Measurements from ENCODE around the gene ANO8. TPM values are rescaled to one million over a fixed set of nuclear protein-coding genes. Genes with fewer than 3 reads are reported as not detected.
"Not testable (repeated sequence)": the region's sequence is repeated elsewhere in the genome, so short reads cannot be mapped to it uniquely, and the experiment has no call there.

ANO8 gene
- polyA plus RNA-seq, 3 donors from 2014 or later: 0.06 to 0.40 (median 0.12) TPM

- Mint-ChIP-seq H3K4me1 (peaks cover 55% of the 10 kb centered on the region in 2 donors), H3K36me3 (no peaks in the 10 kb centered on the region), H3K27me3 (ENCODE audit: low read depth in 3 of 3) (peaks cover 6 to 11% (median 9%) of the 10 kb centered on the region in 3 donors), H3K4me3 (peak overlapping the region; percentile 88 to 92 (median 88)), H3K27ac (peak overlapping the region; percentile 82 to 93 (median 90)), H3K9me3 (no peaks in the 10 kb centered on the region)
- no peak for DNase-seq
Measured at GRCh38 chr19:17305216-17305516, 29.5 kb downstream of the ANO8 start.

GRCh38 chr19:17304386-17305215 is 30.1 kb downstream of the ANO8 start:
- Mint-ChIP-seq H3K4me1 (peaks cover 50 to 52% of the 10 kb centered on the region in 2 donors), H3K27ac (peak overlapping the region; percentile 82 to 93 (median 90)), H3K27me3 (ENCODE audit: low read depth in 3 of 3) (peaks cover 6 to 11% (median 9%) of the 10 kb centered on the region in 3 donors), H3K36me3 (no peaks in the 10 kb centered on the region), H3K4me3 (peak overlapping the region; percentile 88 to 92 (median 88)), H3K9me3 (no peaks in the 10 kb centered on the region)
- DNase-seq: no peak

DNA sequence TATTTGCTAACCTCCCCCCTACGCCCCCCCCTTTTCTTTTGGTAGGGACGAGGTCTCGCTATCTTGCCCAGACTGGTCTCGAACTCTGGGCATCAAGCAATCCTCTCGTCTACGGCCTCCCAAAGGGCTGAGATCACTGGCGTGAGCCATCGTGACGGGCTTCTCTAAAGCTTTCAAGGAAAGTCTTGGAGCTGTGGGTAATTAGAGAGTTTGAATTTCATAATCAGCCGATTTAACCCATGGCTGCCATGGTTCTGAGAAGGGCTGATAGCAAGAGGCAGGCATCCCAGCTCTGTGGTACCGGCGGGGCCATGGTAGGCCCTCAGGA is 30.8 kb downstream of the ANO8 start:
- H3K4me1 Mint-ChIP-seq: peaks cover 43 to 45% of the 10 kb centered on the region in 2 donors

GRCh38 chr19:17303167-17303939 is 31.3 kb downstream of the ANO8 start, which contains the start of gene ABHD8:
Gene ABHD8 (minus strand): TSS chr19:17303425. CDS start chr19:17301616, 1,809 bp downstream.
- H3K4me1 Mint-ChIP-seq: peaks cover 42 to 45% of the 10 kb centered on the region in 2 donors
- no peaks in the 10 kb centered on the region for H3K9me3 Mint-ChIP-seq
- H3K36me3 Mint-ChIP-seq: peaks cover 0 to under 1% (median 0%) of the 10 kb centered on the region in 3 donors
- peak within 1 kb of the TSS; percentile 75 to 83 (median 78) for H3K4me3 Mint-ChIP-seq
- peaks cover 0 to 6% (median 5%) of the 10 kb centered on the region in 3 donors for H3K27me3 Mint-ChIP-seq (ENCODE audit: low read depth in 3 of 3)
- peak within 1 kb of the TSS; percentile 41 to 81 (median 72) for H3K27ac Mint-ChIP-seq
- peak; percentile 93 to 94 (median 93) for DNase-seq

More for the DNA sequence above, 30.8 kb downstream of the ANO8 start:
- Mint-ChIP-seq H3K4me3 (peak overlapping the region; percentile 75 to 83 (median 78)), H3K27ac (peak overlapping the region in 3 of 6 donors; percentile 14 to 70 (median 41)), H3K27me3 (ENCODE audit: low read depth in 3 of 3) (peaks cover under 1 to 6% (median 6%) of the 10 kb centered on the region in 3 donors), H3K9me3 (no peaks in the 10 kb centered on the region), H3K36me3 (no peaks in the 10 kb centered on the region)
- DNase-seq: no peak

DNA sequence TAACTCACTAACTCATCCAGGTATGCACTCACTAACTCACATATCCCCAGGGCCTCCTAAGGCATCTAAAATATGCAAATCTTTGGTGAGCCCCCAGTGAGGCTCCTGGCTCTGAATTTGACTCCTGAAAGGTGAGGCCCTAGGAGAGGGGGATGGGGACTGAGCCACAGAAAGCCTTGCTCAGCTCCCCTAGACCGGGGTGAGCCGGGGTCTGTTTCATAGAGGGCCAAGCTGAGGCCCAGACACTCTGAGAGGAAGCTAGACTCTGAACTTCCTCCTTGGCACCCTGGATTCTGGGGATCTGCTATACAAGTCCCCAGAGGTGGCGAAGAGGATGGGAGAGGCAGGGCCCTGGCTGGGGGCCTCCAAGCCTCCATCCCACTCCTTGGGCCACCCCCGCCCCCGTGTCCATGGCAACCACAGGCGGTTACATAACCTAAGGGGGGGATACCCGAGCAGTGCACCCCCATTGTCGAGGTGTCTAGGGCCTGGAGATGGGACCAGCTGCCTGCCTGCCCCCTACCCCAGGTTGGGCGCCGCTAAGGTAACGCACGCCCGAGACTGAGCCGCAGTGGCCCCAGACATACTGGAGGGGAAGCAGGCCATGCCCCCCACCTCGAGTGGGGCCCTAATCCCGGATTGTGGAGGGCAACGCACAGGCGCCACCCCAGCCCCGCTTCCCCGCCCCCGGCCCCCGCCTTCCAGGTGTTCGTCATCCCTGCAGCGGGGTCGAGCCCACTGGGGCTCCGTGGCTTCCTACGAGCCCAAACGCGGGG is 32.1 kb downstream of the ANO8 start:
- Mint-ChIP-seq H3K9me3 (no peaks in the 10 kb centered on the region), H3K4me1 (peaks cover 36 to 40% of the 10 kb centered on the region in 2 donors), H3K27ac (peak overlapping the region in 2 of 6 donors; percentile 17 to 52), H3K36me3 (peaks cover 0 to 4% (median 0%) of the 10 kb centered on the region in 3 donors), H3K27me3 (ENCODE audit: low read depth in 3 of 3) (peaks cover 0 to 6% (median 3%) of the 10 kb centered on the region in 3 donors), H3K4me3 (peak overlapping the region; percentile 54 to 83 (median 78))
- DNase-seq: no peak

DNA sequence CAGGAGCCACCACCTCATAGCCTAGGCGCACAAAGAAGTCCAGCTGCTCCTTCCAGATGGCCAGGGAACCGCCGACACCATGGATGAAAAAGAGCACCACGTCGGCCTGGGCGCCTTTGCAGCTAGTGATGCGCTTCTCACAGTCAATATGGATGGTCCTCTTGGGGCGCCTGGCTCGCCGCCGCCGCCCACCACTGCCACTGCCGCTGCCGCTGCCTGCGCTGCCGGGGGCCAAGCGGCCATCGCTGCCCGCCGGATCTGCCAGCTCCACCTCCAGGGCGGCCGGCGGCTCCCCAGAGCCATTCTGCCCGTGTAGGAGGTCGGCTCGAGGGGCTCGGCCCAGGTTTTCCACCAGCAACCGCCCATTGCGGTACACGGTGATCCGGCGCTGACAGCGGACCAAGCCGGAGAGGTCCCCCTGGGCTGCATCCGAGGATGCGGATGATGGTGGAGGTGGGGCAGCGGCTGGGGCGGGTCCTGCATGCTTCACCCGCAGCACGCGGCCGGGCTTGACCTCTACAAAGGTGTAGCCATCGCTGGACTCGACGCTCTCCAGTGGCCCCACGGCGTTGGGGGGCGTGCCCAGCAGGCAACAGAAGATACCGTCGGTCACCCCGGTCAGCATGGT is 33.5 kb downstream of the ANO8 start:
- Mint-ChIP-seq H3K4me1 (peaks cover 27 to 33% of the 10 kb centered on the region in 2 donors), H3K27me3 (ENCODE audit: low read depth in 3 of 3) (peaks cover 0 to 6% (median 3%) of the 10 kb centered on the region in 3 donors), H3K27ac (no peak overlapping the region), H3K4me3 (no peak overlapping the region), H3K36me3 (peaks cover 0 to 4% (median 0%) of the 10 kb centered on the region in 3 donors), H3K9me3 (no peaks in the 10 kb centered on the region)
- DNase-seq: no peak

GRCh38 chr19:17296976-17297375 is 37.7 kb downstream of the ANO8 start:
- DNase-seq: no peak
- H3K9me3 Mint-ChIP-seq: no peaks in the 10 kb centered on the region
- H3K27ac Mint-ChIP-seq: no peak overlapping the region
- no peaks in the 10 kb centered on the region for H3K27me3 Mint-ChIP-seq (ENCODE audit: low read depth in 3 of 3)
- no peak overlapping the region for H3K4me3 Mint-ChIP-seq
- peaks cover 0 to 4% (median 0%) of the 10 kb centered on the region in 3 donors for H3K36me3 Mint-ChIP-seq
- H3K4me1 Mint-ChIP-seq: peaks cover 4 to 5% of the 10 kb centered on the region in 2 donors

DNA sequence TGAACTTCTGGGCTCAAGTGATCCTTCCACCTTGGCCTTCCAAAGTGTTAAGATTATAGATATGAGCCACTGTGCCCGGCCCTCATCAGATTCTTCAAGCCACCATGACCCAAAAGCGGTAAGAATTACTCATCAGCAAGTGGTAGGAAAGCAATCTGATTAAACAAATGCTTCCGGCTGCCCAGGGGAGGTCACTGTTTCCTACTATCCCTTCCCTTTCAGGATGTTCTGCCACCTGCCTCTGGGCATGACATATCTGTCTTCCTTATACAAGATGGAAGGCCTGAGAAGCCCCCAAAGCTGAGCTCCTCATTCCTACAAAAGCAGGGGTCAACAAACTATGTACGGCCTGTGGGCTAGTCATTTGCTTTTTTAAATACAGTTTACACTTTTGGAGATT is 38.4 kb downstream of the ANO8 start:
- Mint-ChIP-seq H3K27ac (no peak overlapping the region), H3K27me3 (ENCODE audit: low read depth in 3 of 3) (no peaks in the 10 kb centered on the region), H3K9me3 (no peaks in the 10 kb centered on the region), H3K4me1 (peaks cover 5 to 6% of the 10 kb centered on the region in 2 donors), H3K36me3 (peaks cover 0 to 4% (median 0%) of the 10 kb centered on the region in 3 donors), H3K4me3 (no peak overlapping the region)
- no peak for DNase-seq

GRCh38 chr19:17295551-17295950 is 39.1 kb downstream of the ANO8 start:
- not testable (repeated sequence) for H3K4me1 Mint-ChIP-seq; H3K4me3 Mint-ChIP-seq; DNase-seq; H3K27ac Mint-ChIP-seq; H3K9me3 Mint-ChIP-seq; H3K36me3 Mint-ChIP-seq; H3K27me3 Mint-ChIP-seq (ENCODE audit: low read depth in 3 of 3)

- DNase-seq: peak; percentile 24 to 31 (median 29)
- Mint-ChIP-seq H3K27ac (no peak overlapping the region), H3K27me3 (ENCODE audit: low read depth in 3 of 3) (peaks cover 0 to 2% (median 1%) of the 10 kb centered on the region in 3 donors), H3K9me3 (peaks cover 0 to 2% (median 0%) of the 10 kb centered on the region in 6 donors), H3K4me1 (peaks cover 5 to 6% of the 10 kb centered on the region in 2 donors), H3K4me3 (no peak overlapping the region), H3K36me3 (peaks cover 0 to 4% (median 0%) of the 10 kb centered on the region in 3 donors)
Measured at GRCh38 chr19:17294051-17294891, 40.4 kb downstream of the ANO8 start.

DNA sequence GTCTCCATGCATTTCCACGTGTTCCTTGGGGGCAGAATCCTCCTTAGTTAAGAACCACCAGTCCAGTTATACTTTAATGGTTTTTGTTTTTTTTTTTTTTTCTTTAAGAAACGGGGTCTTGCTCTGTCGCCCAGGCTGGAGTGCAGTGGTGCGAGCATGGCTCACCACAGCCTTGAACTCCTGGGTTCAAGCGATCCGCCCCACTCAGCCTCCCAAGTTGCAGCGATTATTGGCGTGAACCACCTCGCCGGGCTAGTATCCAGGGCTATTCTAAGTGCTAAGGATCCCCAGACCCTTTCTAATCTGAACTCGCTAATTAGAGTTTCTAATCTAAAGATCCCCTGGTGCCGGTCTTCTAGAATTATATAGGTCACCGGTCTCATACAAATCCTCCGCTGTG is 41.0 kb downstream of the ANO8 start:
- Mint-ChIP-seq H3K4me1 (peaks cover 5 to 6% of the 10 kb centered on the region in 2 donors), H3K27me3 (ENCODE audit: low read depth in 3 of 3) (peaks cover 0 to 2% (median 1%) of the 10 kb centered on the region in 3 donors), H3K4me3 (no peak overlapping the region), H3K9me3 (peaks cover 0 to 2% (median 0%) of the 10 kb centered on the region in 6 donors), H3K36me3 (peaks cover 0 to 4% (median 0%) of the 10 kb centered on the region in 3 donors), H3K27ac (no peak overlapping the region)
- no peak for DNase-seq

All from immature natural killer cell (primary cell).